Sigmoid colon (tissue), 4 donors: ENCODE measurements around the gene OLFML2B.

ENCODE experiments used
- POLR2AphosphoS5 ChIP-seq, 4 donors: sonication (generic); formaldehyde crosslinking; IDR thresholded peaks; one replicate each; pipeline ENCODE4 v1.6.1; 2017; ENCODE audit warnings: antibody characterized with exemption in 4 of 4
- TF ChIP-seq, protein P1 (sequence below), 4 experiments: fragments of 450-650 bp in 3 of 4; fragments of 200-600 bp in 1 of 4; IDR thresholded peaks; one replicate each; pipeline ENCODE4 v1.5.1; 2016 to 2019; ENCODE audit warnings: antibody characterized with exemption in 4 of 4, mild to moderate bottlenecking in 3 of 4, moderate library complexity in 2 of 4

DNA sequence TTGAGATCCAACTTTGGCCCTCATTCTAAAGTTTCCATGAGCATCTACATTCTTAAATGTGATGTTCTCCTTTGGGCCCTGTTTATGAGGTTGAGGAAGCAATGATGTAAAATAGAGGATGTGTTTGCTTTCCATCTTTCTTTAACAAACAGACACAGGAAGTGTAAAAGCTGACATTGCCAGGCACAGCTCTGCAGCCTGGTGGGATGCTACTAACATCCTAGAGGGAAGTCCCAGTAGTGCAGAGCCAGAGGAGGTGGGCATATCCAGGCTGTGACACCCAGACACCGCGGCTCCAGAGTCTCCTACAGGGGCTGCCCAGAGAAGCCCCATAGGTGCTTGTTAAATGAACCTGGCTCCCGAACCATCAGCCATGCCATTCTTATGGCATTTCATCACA is 16.2 kb downstream of the OLFML2B start:
- TF ChIP-seq, protein P1, sequence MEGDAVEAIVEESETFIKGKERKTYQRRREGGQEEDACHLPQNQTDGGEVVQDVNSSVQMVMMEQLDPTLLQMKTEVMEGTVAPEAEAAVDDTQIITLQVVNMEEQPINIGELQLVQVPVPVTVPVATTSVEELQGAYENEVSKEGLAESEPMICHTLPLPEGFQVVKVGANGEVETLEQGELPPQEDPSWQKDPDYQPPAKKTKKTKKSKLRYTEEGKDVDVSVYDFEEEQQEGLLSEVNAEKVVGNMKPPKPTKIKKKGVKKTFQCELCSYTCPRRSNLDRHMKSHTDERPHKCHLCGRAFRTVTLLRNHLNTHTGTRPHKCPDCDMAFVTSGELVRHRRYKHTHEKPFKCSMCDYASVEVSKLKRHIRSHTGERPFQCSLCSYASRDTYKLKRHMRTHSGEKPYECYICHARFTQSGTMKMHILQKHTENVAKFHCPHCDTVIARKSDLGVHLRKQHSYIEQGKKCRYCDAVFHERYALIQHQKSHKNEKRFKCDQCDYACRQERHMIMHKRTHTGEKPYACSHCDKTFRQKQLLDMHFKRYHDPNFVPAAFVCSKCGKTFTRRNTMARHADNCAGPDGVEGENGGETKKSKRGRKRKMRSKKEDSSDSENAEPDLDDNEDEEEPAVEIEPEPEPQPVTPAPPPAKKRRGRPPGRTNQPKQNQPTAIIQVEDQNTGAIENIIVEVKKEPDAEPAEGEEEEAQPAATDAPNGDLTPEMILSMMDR (IDR thresholded peaks at IDR 0.05), result no peak
- TF ChIP-seq POLR2AphosphoS5 (IDR thresholded peaks at IDR 0.05), result no peak
